NB4 (cell line): ENCODE data around the gene MAP3K9.

ENCODE experiments used
- MAX ChIP-seq: IDR thresholded peaks from 2 replicates; pipeline ENCODE4 v1.6.1; 2011; ENCODE audit warnings: low read depth, low read length
- MYC ChIP-seq: IDR thresholded peaks from 2 replicates; pipeline ENCODE4 v1.6.1; 2011; ENCODE audit warnings: low read depth, low read length
- POLR2A ChIP-seq: IDR thresholded peaks from 2 replicates; pipeline ENCODE4 v1.6.1; 2011; ENCODE audit warnings: mild to moderate bottlenecking; ENCODE audit not compliant: insufficient read length; ENCODE audit errors: extremely low read depth
- TF ChIP-seq, protein P1 (sequence below): IDR thresholded peaks from one replicate; pipeline ENCODE4 v1.5.1; 2012; ENCODE audit warnings: low read depth, low read length

- TF ChIP-seq POLR2A (no peak), MAX (no peak), MYC (no peak)
- TF ChIP-seq, protein P1, sequence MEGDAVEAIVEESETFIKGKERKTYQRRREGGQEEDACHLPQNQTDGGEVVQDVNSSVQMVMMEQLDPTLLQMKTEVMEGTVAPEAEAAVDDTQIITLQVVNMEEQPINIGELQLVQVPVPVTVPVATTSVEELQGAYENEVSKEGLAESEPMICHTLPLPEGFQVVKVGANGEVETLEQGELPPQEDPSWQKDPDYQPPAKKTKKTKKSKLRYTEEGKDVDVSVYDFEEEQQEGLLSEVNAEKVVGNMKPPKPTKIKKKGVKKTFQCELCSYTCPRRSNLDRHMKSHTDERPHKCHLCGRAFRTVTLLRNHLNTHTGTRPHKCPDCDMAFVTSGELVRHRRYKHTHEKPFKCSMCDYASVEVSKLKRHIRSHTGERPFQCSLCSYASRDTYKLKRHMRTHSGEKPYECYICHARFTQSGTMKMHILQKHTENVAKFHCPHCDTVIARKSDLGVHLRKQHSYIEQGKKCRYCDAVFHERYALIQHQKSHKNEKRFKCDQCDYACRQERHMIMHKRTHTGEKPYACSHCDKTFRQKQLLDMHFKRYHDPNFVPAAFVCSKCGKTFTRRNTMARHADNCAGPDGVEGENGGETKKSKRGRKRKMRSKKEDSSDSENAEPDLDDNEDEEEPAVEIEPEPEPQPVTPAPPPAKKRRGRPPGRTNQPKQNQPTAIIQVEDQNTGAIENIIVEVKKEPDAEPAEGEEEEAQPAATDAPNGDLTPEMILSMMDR: no peak
Observed at GRCh38 chr14:70731447-70732239, 77.7 kb downstream of the MAP3K9 start.
